Heart left ventricle (tissue), 13 donors: ENCODE results near the gene ORAI2.

ENCODE experiments used
- CTCF ChIP-seq, 12 donors: fragments of 200-600 bp; sonication (generic) in 4 of 12; IDR thresholded peaks; one replicate each; pipeline versions ENCODE4 v1.5.0 to v1.8.0; 2018 to 2022; ENCODE audit warnings: antibody characterized with exemption in 12 of 12, mild to moderate bottlenecking in 5 of 12
- POLR2A ChIP-seq, 2 donors: fragments of 450-650 bp; IDR thresholded peaks; one replicate each; pipeline ENCODE4 v1.6.1; 2017; ENCODE audit warnings: antibody characterized with exemption in 2 of 2, mild to moderate bottlenecking in 2 of 2, moderate library complexity in 2 of 2
- donor health status: ischemic (EF 13 %, LVEDD 7.1; RV severe dilation, severe dysfunction).
- donor health status: DM: no; HTN: yes; CAD: no.
- donor health status: DM: no; HTN: no; CAD: no.
- donor health status: ischemic (EF 25% LVEDD 6.9; RV normal size, moderate dysfunction).
- donor health status: ischemic (EF 25% LVEDD 5.7; RV mildly dilated, moderate dysfunction).
- donor health status: ischemic (EF 35%, LVEDD 5.7; RV mildly dilated, moderate dysfunction).
- donor health status: nonischemic (EF 11% LVEDD 7.7; RV severe dilation, severe dysfunction).
- donor health status: DM: yes; HTN: yes; CAD: no.
- donor health status: PGD.
- donor health status: ischemic (EF 29% LVEDD 5.4; RV normal size, mild dysfunction).
- donor health status: nonischemic (EF 23%, LVEDD 6.1; RV moderate dilation, normal function).

GRCh38 chr7:102469972-102470825 lies 36.8 kb downstream of the ORAI2 start:
- TF ChIP-seq CTCF (IDR thresholded peaks at IDR 0.05) (no peak), POLR2A (IDR thresholded peaks at IDR 0.05) (no peak)
